HepG2 (cell line): Measurements from ENCODE around the gene KRTAP10-2. TPM values are rescaled to one million over a fixed set of nuclear protein-coding genes. Genes with fewer than 3 reads are reported as not detected.

Source experiments
- ATAC-seq: fragments of 200-7000 bp; cut with Tn5 transposase; 3 replicates; pipeline ENCODE4 v1.9.1; 2020; ENCODE audit warnings: mild to moderate bottlenecking, moderate library complexity
- BruUV-seq: library from RNA; stranded (reverse); fragments of 400-500 nt; replicated peaks from 2 replicates; lab custom pipeline; 2021; lab: Mats Ljungman, UMichigan
- CTCF ChIA-PET: fragments of 300-600 bp; formaldehyde crosslinking; extraction: SDS; loops from one replicate; lab custom pipeline; 2021; ENCODE audit warnings: low total read pairs, inconsistent platforms, low intra/inter-chr PET ratio; lab: Yijun Ruan, JAX
- POLR2A ChIA-PET: fragments of 350-600 bp; sonication (Branson Sonifier 250); formaldehyde crosslinking; loops from one replicate; lab custom pipeline; 2020; ENCODE audit warnings: antibody characterized with exemption, inconsistent platforms; lab: Yijun Ruan, JAX
- DNase-seq: peaks from one replicate; pipeline ENCODE4 v3.0.0-alpha.2; 2015; ENCODE audit warnings: low spot score
- FAIRE-seq: peaks from 3 replicates; lab custom pipeline; 2011; peaks lifted over from hg19 to GRCh38; lab: Jason Lieb, UNC
- H2AFZ ChIP-seq: one replicate; pipeline ENCODE4 v1.6.1; 2011; ENCODE audit warnings: low read length, inconsistent platforms
- H3K27ac ChIP-seq: fragments of 300-600 bp; 3 replicates; pipeline ENCODE4 v1.8.0; 2011; ENCODE audit warnings: mixed run types, mild to moderate bottlenecking, mixed read lengths, low read length, inconsistent platforms; ENCODE audit not compliant: insufficient read depth; ENCODE audit errors: extremely low read length
- H3K27me3 ChIP-seq, 2 experiments: fragments of 200-600 bp in 1 of 2; 2 replicates in 1 of 2; 3 replicates in 1 of 2; pipeline versions ENCODE4 v1.6.0 to v1.8.0; 2011; ENCODE audit warnings: low read length in 2 of 2, mild to moderate bottlenecking in 2 of 2, moderate library complexity in 2 of 2, inconsistent platforms in 1 of 2; ENCODE audit not compliant: insufficient read depth in 2 of 2, control insufficient read depth in 1 of 2
- H3K36me3 ChIP-seq, 2 experiments: fragments of 200-600 bp in 1 of 2; replicated peaks in 1 of 2; 2 replicates in 1 of 2; 3 replicates in 1 of 2; pipeline versions ENCODE4 v1.5.1 to v1.8.0; 2011; ENCODE audit warnings: low read length in 2 of 2, inconsistent platforms in 1 of 2; ENCODE audit not compliant: insufficient read depth in 2 of 2, control insufficient read depth in 1 of 2
- H3K4me1 ChIP-seq: 2 replicates; pipeline ENCODE4 v1.5.1; 2012; ENCODE audit warnings: low read length, inconsistent platforms; ENCODE audit not compliant: insufficient read depth
- H3K4me2 ChIP-seq: 2 replicates; pipeline ENCODE4 v1.6.0; 2011; ENCODE audit warnings: low read depth, low read length, inconsistent platforms
- H3K4me3 ChIP-seq, 3 experiments: fragments of 200-600 bp in 1 of 3; sonication (generic), shearing (Covaris generic) in 1 of 3; replicated peaks in 1 of 3; 2 replicates each; pipeline ENCODE4 v1.5.1; 2011 to 2016; ENCODE audit warnings: low read length in 3 of 3, inconsistent platforms in 2 of 3, low read depth in 2 of 3, mild to moderate bottlenecking in 2 of 3, control low read depth in 1 of 3, mixed read lengths in 1 of 3; ENCODE audit not compliant: insufficient read depth in 1 of 3
- H3K79me2 ChIP-seq: one replicate; pipeline ENCODE4 v1.6.1; 2011; ENCODE audit warnings: low read length, inconsistent platforms; ENCODE audit not compliant: insufficient read depth
- H3K9ac ChIP-seq: 2 replicates; pipeline ENCODE4 v1.6.0; 2011; ENCODE audit warnings: mild to moderate bottlenecking, low read depth, low read length, inconsistent platforms; ENCODE audit not compliant: insufficient read depth
- H3K9me3 ChIP-seq: 2 replicates; pipeline ENCODE4 v1.5.1; 2012; ENCODE audit warnings: mild to moderate bottlenecking, low read length
- H4K20me1 ChIP-seq: 2 replicates; pipeline ENCODE4 v1.6.0; 2011; ENCODE audit warnings: inconsistent platforms, mild to moderate bottlenecking, low read length, moderate library complexity; ENCODE audit not compliant: insufficient read depth
- CHD2 ChIP-seq: IDR thresholded peaks from 2 replicates; pipeline ENCODE4 v1.6.1; 2011; ENCODE audit warnings: low read depth, low read length, improper control_type of control experiment
- DR1 ChIP-seq: sonication (generic); formaldehyde crosslinking; IDR thresholded peaks from 2 replicates; pipeline ENCODE4 v1.8.0; 2021; ENCODE audit warnings: mild to moderate bottlenecking, missing genetic modification reagents, inconsistent platforms
- MTA1 ChIP-seq: sonication (generic); formaldehyde crosslinking; IDR thresholded peaks from 2 replicates; pipeline ENCODE4 v1.4.0; 2020; ENCODE audit warnings: missing genetic modification reagents, mild to moderate bottlenecking, borderline replicate concordance
- RFX5 ChIP-seq: IDR thresholded peaks from 2 replicates; pipeline ENCODE4 v1.6.1; 2011; ENCODE audit warnings: low read depth, low read length, improper control_type of control experiment
- ZBTB8A ChIP-seq: sonication (generic); formaldehyde crosslinking; IDR thresholded peaks from 2 replicates; pipeline ENCODE4 v1.4.0; 2020; ENCODE audit warnings: mild to moderate bottlenecking, low read depth, missing genetic modification reagents, borderline replicate concordance
- WGBS: methylation state at CpG from one replicate; pipeline ENCODE4 v1.1.6; 2017; ENCODE audit warnings: low lambda C conversion rate; 5-methylcytosine and 5-hydroxymethylcytosine counted together
- in situ Hi-C: cut with HindIII; loops from 2 replicates; pipeline ENCODE4 v1.10.0; 2017; ENCODE audit warnings: low pct_unique_long_range_greater_than_20kb; ENCODE audit not compliant: extremely low pct_ligation_motif_present
- intact Hi-C: fragments of 100-400 bp; cut with micrococcal nuclease; formaldehyde crosslinking; loops from one replicate; pipeline ENCODE4 v1.10.0; 2022; ENCODE audit not compliant: unreplicated experiment
- polyA plus RNA-seq, 8 experiments: library from polyadenylated mRNA; depleted of rRNA in 3 of 8; stranded (reverse) in 7 of 8; unstranded in 1 of 8; fragments of >200 nt; fragmentation: Illumina TruSeq in 4 of 8; extraction: Trizol in 4 of 8; gene quantifications; 2 replicates each; pipeline versions ENCODE4 v1.2.1 to v1.2.3, GENCODE V29; 2011 to 2016; ENCODE audit warnings: low read depth in 4 of 8, missing spikeins in 1 of 8, mixed read lengths in 1 of 8; ENCODE audit not compliant: insufficient read depth in 1 of 8
- total RNA-seq, 5 experiments: library from RNA; depleted of rRNA; stranded (reverse); fragments of >200 nt; fragmentation: Illumina TruSeq; extraction: Trizol; gene quantifications; 2 replicates each; pipeline ENCODE4 v1.2.3, GENCODE V29; 2016; ENCODE audit warnings: low read depth in 1 of 5

KRTAP10-2 gene
- total and polyA plus RNA-seq, 2 of the 13 experiments (the other 11 are each of a cell fraction or from before 2014, with no cell fraction given) = not detected

GRCh38 chr21:44589586-44590305 is 38.4 kb upstream of the KRTAP10-2 start:
- Histone ChIP-seq H3K36me3 (no peaks in the 10 kb centered on the region), H3K4me1 (peaks cover 42% of the 10 kb centered on the region), H3K4me3 (peak overlapping the region in 1 of 3 experiments; percentile 16; a peak in 1 of 6 replicates), H3K9me3 (no peaks in the 10 kb centered on the region), H3K9ac (no peak overlapping the region), H3K4me2 (peak overlapping the region; percentile 36; the same call in 1 of the 2 replicates), H3K27ac (no peak overlapping the region), H3K27me3 (peaks cover 0 to 9% of the 10 kb centered on the region in 2 experiments; a peak in 1 of 5 replicates), H4K20me1 (no peaks in the 10 kb centered on the region), H3K79me2 (no peaks in the 10 kb centered on the region)
- no peak for DNase-seq
- in situ Hi-C loops = no loop called here
- intact Hi-C loops = no loop called here
- POLR2A ChIA-PET = no interaction called here
- CTCF ChIA-PET = no interaction called here
- WGBS = 57% methylated on average over 8 of the region's 24 CpGs
- no peak for FAIRE-seq
- ATAC-seq = peak; percentile 14
- BruUV-seq = no TSS peak
- peak; percentile 26; the same call in 1 of the 2 replicates for TF ChIP-seq MTA1
- no peak for TF ChIP-seq ZBTB8A (CRISPR knock-in tag)
- TF ChIP-seq, all 625 proteins: peak for 1
- H2AFZ ChIP-seq = no peak overlapping the region

GRCh38 chr21:44589094-44589493 is 37.8 kb upstream of the KRTAP10-2 start:
- ATAC-seq (no peak), DNase-seq (no peak), FAIRE-seq (no peak)
- Histone ChIP-seq H3K79me2 (no peaks in the 10 kb centered on the region), H3K27ac (no peak overlapping the region), H3K4me2 (no peak overlapping the region), H3K9ac (no peak overlapping the region), H3K4me3 (no peak overlapping the region), H3K36me3 (no peaks in the 10 kb centered on the region), H3K27me3 (peaks cover 0 to 9% of the 10 kb centered on the region in 2 experiments; a peak in 1 of 5 replicates), H4K20me1 (no peaks in the 10 kb centered on the region), H3K4me1 (peaks cover 35% of the 10 kb centered on the region), H2AFZ (no peak overlapping the region), H3K9me3 (no peaks in the 10 kb centered on the region)
- BruUV-seq = no TSS peak
- in situ Hi-C loops = no loop called here
- ChIA-PET CTCF (no interaction called here), POLR2A (no interaction called here)
- TF ChIP-seq RFX5 = no peak
- no peak for TF ChIP-seq DR1 (CRISPR knock-in tag)
- TF ChIP-seq CHD2 = no peak
- intact Hi-C loops = no loop called here
- WGBS = 86% methylated on average over 2 of the region's 2 CpGs
